ENCODE data around the gene CST8.

Gene CST8

GRCh38 chr20:23493172-23493772 lies 2.4 kb downstream of the CST8 start:
- Histone ChIP-seq H3K4me2 (ENCODE audit: low read depth, low read length, poor library complexity, severe bottlenecking) (no peak overlapping the region), H3K9me3 (ENCODE audit: insufficient read depth, low read depth, low read length) (no peaks in the 10 kb centered on the region)
- no peak for TF ChIP-seq EZH2phosphoT487 (IDR thresholded peaks at IDR 0.05; ENCODE audit: borderline replicate concordance)
- no peak for TF ChIP-seq CTCF (conservative IDR thresholded peaks at IDR 0.05; ENCODE audit: low read length)

GRCh38 chr20:23497536-23497935 lies 6.6 kb downstream of the CST8 start:
- Histone ChIP-seq H3F3A (ENCODE audit: low read depth) (no peaks in the 10 kb centered on the region), H2AFZ (ENCODE audit: low read length) (no peak overlapping the region), H3K27me3 (ENCODE audit: insufficient read depth, low read length, poor library complexity, severe bottlenecking) (peaks cover 22% of the 10 kb centered on the region), H3K79me2 (ENCODE audit: insufficient read depth, low read length) (no peaks in the 10 kb centered on the region), H3K9me2 (replicated peaks; ENCODE audit: low read depth, low read length) (no peaks in the 10 kb centered on the region), H3K4me2 (ENCODE audit: low read depth, low read length, poor library complexity, severe bottlenecking) (no peak overlapping the region), H3K4me3 (ENCODE audit: low read length, poor library complexity, severe bottlenecking) (no peak overlapping the region), H4K20me1 (ENCODE audit: insufficient read depth, low read length, poor library complexity, severe bottlenecking) (no peaks in the 10 kb centered on the region), H3K9ac (ENCODE audit: low read depth, low read length, poor library complexity, severe bottlenecking) (no peak overlapping the region), H3K4me1 (ENCODE audit: insufficient read depth, low read length, poor library complexity, severe bottlenecking) (no peaks in the 10 kb centered on the region), H3K9me3 (ENCODE audit: insufficient read depth, low read depth, low read length) (no peaks in the 10 kb centered on the region), H3K36me3 (ENCODE audit: insufficient read depth, low read length) (no peaks in the 10 kb centered on the region)
- TF ChIP-seq EZH2phosphoT487 (IDR thresholded peaks at IDR 0.05; ENCODE audit: borderline replicate concordance): no peak
- no peak for TF ChIP-seq CTCF (conservative IDR thresholded peaks at IDR 0.05; ENCODE audit: low read length)

More at GRCh38 chr20:23493172-23493772, 2.4 kb downstream of the CST8 start:
- Histone ChIP-seq H4K20me1 (ENCODE audit: insufficient read depth, low read length, poor library complexity, severe bottlenecking) (no peaks in the 10 kb centered on the region), H3K27me3 (ENCODE audit: insufficient read depth, low read length, poor library complexity, severe bottlenecking) (no peaks in the 10 kb centered on the region), H3K36me3 (ENCODE audit: insufficient read depth, low read length) (no peaks in the 10 kb centered on the region), H3K9me2 (replicated peaks; ENCODE audit: low read depth, low read length) (no peaks in the 10 kb centered on the region), H3F3A (ENCODE audit: low read depth) (no peaks in the 10 kb centered on the region), H3K79me2 (ENCODE audit: insufficient read depth, low read length) (no peaks in the 10 kb centered on the region), H3K4me1 (ENCODE audit: insufficient read depth, low read length, poor library complexity, severe bottlenecking) (no peaks in the 10 kb centered on the region), H3K9ac (ENCODE audit: low read depth, low read length, poor library complexity, severe bottlenecking) (no peak overlapping the region), H2AFZ (ENCODE audit: low read length) (no peak overlapping the region), H3K4me3 (ENCODE audit: low read length, poor library complexity, severe bottlenecking) (no peak overlapping the region)

- Histone ChIP-seq H3K9ac (ENCODE audit: low read depth, low read length, poor library complexity, severe bottlenecking) (no peak overlapping the region), H2AFZ (ENCODE audit: low read length) (no peak overlapping the region), H4K20me1 (ENCODE audit: insufficient read depth, low read length, poor library complexity, severe bottlenecking) (no peaks in the 10 kb centered on the region), H3K4me1 (ENCODE audit: insufficient read depth, low read length, poor library complexity, severe bottlenecking) (peaks cover 8% of the 10 kb centered on the region), H3K9me3 (ENCODE audit: insufficient read depth, low read depth, low read length) (no peaks in the 10 kb centered on the region), H3K9me2 (replicated peaks; ENCODE audit: low read depth, low read length) (no peaks in the 10 kb centered on the region), H3K4me3 (ENCODE audit: low read length, poor library complexity, severe bottlenecking) (no peak overlapping the region), H3K27me3 (ENCODE audit: insufficient read depth, low read length, poor library complexity, severe bottlenecking) (peaks cover 33% of the 10 kb centered on the region), H3K36me3 (ENCODE audit: insufficient read depth, low read length) (no peaks in the 10 kb centered on the region), H3K79me2 (ENCODE audit: insufficient read depth, low read length) (no peaks in the 10 kb centered on the region), H3F3A (ENCODE audit: low read depth) (no peaks in the 10 kb centered on the region), H3K4me2 (ENCODE audit: low read depth, low read length, poor library complexity, severe bottlenecking) (no peak overlapping the region)
- no peak for TF ChIP-seq EZH2phosphoT487 (IDR thresholded peaks at IDR 0.05; ENCODE audit: borderline replicate concordance)
- TF ChIP-seq CTCF (conservative IDR thresholded peaks at IDR 0.05; ENCODE audit: low read length): no peak
These were observed 11.0 kb downstream of the CST8 start for GRCh38 chr20:23501926-23502325.

Data from Loucy (cell line).